ENCODE data around the gene TOR2A.
A peak's percentile ranks its signal among the peaks of the same experiment; 100 is the strongest.

Gene TOR2A

DNA sequence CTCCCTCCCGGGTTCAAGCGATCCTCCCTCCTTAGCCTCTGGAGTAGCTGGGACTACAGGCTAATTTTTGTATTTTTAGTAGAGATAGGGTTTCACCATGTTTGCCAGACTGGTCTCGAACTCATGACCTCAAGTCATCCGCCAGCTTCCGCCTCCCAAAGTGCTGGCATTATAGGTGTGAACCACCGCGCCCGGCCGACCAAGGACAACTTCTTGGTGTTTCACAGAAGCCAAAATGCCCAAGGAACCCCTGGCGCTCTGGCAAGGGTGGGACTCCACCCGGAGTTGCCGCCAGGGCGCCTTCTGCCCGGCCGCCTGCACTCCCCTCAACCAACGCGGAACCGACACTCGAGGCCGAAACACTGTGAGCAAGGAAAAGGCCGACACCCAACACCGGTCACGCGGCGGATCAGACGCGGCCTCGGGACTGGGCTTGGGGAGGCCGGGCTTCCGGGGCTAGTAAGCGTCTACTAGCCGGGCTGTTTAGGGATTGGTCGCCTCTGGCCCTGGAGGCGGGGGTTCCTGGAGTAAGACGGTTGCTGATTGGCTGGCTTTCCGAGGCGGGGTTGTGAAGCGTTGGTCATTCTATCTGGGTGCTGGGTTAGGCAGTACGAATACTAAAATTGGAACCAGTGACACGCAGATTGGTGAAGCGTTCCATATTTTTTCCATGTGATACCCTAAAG lies 36.0 kb downstream of the TOR2A start:
- DNase-seq (ENCODE audit: low read depth in 2 of 2) = peak; percentile 87 to 88

DNA sequence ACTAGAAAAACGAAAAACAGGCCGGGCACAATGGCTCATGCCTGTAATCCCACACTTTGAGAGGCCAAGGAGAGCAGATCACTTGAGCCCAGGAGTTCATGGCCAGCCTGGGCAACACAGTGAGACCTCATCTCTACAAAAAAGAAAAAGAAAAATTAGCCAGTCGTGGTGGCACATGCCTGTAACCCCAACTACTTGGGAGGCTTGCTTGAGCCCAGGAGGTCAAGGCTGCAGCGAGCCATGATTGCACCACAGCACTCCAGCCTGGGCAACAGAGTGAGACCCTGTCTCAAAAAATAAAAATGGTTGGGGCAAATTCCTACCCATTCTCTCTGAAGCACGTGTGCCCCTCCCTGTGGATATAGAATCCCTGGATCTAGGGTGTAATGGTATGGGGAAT lies 36.7 kb downstream of the TOR2A start:
- no peak for DNase-seq (ENCODE audit: low read depth in 2 of 2)

DNA sequence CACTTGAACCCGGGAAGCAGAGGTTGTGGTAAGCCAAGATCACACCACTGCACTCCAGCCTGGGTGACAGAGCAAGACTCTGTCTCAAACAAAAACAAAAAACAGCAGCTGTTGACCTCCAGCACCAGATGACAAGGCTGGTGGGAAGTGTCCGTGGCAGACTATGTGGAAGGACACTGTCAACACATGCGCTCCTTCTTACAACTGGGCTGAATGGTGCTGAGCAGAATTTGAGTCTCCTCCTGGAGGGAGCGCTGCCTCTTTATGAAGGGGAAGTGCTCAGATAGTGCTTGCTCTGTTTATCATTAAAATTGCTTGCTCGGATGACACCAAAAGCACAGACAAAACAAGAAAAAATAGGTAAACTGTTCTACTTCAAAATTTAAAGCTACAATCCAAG lies 37.5 kb downstream of the TOR2A start:
- no peak for DNase-seq (ENCODE audit: low read depth in 2 of 2)

DNA sequence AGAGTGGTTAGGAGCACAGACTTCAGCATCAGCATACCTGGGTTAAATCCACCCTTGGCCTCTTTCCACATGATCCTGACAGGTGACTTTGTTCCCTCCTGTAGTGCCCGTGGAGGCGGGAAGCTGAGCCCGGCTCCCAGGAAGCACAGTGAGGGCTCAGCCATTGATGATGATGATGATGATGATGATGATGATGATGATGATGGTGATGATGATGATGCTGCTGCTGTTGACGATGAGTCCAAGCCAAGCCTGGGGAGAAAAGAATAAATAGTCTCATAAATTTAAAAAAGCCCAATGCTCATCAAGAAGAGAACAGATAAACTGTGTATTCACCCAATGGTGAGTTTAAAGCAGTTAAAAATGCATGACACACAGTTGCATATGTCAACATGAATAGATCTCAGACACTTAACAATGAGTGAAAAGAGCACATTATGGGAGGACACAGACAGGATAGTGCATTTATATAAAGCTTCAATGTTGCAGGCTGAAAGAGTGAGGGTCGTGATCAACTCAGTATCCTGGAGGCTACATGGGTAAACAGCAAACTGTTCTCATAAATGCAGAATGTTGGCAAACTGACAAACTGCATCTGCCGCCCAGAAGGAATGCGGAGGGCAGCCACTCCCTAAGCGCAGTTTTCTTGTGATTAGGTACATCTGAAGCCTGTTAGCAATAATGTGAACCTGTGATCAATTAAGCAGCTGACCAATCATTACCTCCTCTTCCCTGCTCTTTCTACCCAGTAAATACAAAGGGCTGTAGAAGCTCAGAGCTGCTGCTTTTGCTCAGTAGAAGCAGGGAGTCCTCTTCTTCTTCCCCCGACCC lies 40.0 kb downstream of the TOR2A start:
- DNase-seq (ENCODE audit: low read depth in 2 of 2) = peak; percentile 59 to 64

DNA sequence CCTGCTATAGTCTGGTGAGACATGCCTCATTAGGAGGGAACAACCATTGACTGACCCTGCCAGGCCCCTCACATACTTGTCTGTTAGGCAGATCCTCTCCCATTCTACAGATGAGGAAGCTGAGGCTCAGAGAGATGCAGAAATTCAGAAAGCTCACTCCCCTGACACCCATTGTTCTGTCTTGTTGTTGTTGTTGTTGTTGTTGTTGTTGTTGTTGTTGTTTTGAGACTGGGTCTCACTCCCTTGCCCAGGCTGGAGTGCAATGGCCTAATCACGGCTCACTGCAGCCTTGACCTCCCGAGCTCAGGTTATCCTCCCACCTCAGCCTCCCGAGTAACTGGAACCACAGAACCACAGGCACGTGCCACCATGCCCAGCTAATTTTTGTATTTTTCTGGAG lies 41.4 kb downstream of the TOR2A start:
- no peak for DNase-seq (ENCODE audit: low read depth in 2 of 2)

DNA sequence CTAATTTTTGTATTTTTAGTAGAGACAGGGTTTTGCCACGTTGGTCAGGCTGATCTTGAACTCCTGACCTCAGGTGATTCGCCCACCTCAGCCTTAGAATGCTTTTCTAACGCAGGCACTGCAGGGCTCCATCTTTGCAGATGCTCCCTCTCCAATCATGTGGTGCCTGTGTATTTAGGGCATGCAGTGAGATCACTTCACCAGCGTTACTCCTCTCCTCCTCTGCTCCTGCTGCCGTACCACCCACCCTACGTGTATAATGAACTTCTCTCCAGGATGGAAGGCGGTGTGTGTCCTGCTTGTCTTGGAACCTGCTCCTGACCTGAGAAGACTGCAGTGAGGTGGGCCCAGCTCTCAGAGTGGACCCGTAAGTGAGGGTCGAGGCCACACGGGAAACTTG lies 42.0 kb downstream of the TOR2A start:
- no peak for DNase-seq (ENCODE audit: low read depth in 2 of 2)

DNA sequence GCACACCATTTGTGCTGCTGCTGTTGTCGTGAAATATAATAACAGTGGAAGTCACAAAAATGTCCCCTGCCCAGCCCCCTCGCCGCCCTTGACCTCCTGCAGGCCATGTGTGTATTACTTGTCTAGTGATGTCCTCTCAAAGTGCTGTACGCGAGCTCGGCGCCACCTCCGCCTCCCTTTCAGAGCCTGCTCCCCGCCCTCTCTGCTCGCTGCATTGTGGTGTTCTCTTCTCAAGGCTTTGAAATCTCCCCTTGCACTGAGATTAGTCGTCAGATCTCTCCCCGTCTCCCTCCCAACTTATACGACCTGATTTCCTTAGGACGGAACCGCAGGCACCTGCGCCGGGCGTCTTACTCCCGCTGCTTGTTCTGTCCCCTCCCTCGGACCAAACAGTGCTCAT lies 43.0 kb downstream of the TOR2A start:
- DNase-seq (ENCODE audit: low read depth in 2 of 2) = no peak

DNA sequence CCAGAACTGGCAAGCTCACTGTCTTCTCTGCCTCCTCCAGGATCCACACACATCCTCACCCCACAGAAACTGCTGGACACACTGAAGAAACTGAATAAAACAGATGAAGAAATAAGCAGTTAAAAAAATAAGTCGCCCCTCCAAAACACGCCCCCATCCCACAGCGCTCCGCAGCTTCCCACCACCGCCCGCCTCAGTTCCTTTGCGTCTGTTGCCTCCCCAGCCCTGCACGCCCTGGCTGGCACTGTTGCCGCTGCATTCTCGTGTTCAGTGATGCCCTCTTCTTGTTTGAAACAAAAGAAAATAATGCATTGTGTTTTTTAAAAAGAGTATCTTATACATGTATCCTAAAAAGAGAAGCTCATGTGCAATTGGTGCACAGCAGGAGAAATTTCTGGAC lies 44.4 kb downstream of the TOR2A start:
- no peak for DNase-seq (ENCODE audit: low read depth in 2 of 2)

DNA sequence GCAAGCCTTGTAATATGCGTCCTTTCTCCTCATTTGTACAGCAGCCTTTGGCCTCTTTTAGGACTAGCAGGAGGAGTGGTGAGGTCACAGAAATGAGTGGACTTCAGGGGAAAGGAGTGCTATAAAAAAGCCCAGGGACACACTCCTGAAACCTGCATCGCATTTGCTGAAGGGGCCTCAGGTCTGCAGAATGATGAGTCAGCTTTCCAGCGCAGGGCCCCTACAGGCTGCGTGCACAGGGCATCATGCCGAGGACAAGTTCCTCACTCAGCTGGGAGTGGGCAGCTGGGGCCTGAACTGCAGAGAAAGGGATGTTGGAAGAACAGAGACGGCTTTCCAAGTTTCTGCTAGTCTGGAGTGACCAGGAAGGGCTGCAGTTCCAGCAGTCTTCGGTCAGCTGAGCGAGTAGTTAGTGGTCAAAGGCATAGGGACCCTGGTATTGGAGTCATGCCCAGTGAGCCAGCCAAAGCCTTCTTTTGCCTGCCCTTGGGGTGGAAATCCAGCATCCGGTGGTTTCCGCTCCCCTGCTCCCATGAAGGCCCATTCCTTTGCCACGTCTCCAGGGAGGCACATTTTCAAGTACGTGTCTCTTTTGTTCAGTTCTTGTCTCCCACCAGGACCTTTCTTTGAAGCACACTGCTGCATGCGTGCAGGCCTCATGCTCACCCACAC lies 45.6 kb downstream of the TOR2A start:
- DNase-seq (ENCODE audit: low read depth in 2 of 2) = no peak

DNA sequence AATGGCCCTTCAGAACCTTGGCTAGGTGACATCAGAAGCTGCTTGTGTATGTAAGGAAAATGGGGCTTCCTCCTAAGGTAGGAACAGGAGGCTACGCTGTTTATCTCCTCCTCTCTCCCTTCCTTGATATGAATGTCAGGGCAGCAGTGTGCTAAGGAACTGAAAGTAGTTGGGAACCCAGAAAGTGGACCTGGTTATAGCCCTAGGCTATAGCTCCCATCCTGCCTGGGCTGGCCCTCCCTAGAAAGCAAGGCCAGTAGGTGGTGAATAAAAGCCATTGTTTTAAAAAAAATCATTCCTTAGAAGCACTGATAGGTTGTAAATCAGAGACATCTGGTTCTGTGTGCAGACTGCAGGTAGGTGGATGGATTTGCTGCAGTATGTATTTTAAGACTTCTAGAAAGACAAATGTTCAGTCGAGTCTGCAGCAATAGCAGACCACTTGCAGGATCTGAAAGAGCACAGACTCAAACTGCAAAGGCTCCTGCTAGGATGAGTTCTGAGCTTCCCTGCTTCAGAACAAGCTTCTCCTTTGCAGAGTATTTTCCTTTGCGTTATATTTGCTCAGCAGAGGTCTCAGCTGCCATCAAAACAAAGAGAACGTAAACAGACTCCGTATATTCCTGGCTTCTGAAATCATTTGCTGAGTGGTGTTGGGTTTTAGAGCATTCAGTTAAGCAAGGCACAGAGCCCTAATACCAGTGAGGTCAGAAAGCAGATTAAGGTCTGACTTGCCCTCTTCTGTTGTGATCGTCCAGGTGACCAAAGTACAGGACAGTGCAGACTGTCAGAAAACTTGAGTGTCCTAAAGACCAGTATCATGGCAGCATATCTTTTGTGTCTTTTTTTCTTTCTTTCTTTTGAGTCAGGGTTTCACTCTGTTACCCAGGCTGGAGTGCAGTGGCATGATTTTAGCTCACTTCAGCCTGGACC lies 48.4 kb downstream of the TOR2A start:
- DNase-seq (ENCODE audit: low read depth in 2 of 2) = no peak

DNA sequence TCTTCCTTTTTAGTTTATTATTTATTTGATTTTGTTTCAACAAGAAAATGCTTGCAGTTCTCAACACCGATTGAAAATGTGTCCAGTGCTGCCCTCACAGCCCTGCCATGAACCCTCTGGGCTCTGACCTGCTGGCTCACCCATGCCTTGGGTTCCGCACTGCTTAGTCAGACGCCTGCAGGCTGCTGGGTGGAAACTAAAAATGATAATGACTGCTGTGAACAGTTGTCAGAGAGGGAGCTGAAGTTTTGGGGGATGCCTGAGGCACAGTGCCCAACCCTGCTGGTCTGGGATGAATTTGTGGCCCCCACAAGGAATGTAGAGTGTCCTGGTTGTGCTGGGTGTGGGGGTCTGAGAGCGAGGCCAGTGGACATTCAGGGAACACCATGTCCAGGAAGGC lies 50.5 kb downstream of the TOR2A start:
- DNase-seq (ENCODE audit: low read depth in 2 of 2) = no peak

DNA sequence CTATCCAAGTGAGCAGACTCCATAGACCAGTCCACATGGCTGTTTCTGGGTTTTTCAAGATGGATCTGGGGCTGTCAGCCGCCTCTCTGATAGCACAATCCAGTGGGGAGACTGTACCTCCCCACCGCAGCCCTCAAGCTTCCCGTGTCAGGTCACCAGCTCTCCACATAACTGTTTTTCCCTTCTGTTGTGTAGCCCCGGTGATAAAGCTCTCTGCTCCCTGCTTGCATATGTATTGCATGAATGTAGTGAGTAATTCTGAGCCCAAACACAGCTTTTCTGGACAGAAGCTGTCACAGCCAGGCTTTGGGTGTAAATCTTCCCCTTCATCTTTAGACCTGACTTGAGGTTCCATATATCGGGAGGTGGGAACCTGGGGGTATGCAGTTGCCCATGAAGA lies 51.4 kb downstream of the TOR2A start:
- DNase-seq (ENCODE audit: low read depth in 2 of 2) = peak in 1 of 2 experiments; percentile 15

DNA sequence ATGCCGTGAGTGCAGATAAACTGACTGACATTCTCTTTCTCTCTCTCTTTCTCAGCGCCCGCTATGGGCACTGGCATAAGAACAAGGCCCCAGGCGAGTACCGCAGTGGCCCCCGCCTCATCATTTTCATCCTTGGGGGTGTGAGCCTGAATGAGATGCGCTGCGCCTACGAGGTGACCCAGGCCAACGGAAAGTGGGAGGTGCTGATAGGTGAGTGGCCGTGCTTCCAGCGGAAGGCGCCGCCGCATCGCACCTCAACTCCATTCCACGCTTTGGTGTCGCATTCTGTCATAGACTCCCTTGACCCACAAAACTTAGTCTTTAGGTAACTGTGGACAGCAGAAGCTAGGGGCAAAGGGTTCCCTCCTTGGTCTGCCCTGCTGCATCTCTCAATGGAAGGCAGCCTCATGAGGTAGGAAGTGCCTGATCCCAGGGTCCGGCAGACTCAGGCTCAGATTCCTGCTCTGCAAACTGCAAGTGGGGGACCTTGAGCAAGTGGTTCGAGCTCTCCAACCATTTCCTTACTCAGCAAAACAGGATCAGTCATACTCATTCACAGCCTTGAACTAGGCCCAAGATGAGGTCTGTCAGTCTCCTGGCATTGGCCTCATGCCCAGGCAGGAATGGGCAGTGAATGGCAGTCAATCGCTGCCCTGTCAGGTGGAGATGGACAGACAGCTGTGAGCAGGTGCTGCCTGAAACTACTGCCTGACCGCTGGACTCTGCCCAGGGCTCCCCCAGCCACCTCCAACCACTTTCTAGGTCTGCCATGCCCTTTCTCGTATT lies 52.5 kb downstream of the TOR2A start:
- DNase-seq (ENCODE audit: low read depth in 2 of 2) = no peak
